Thoracic aorta (tissue), 2 donors: ENCODE measurements around the gene OR52A5. TPM values are rescaled to one million over a fixed set of nuclear protein-coding genes. Genes with fewer than 3 reads are reported as not detected.
"Not testable (repeated sequence)": the region's sequence is repeated elsewhere in the genome, so short reads cannot be mapped to it uniquely, and the experiment has no call there.

Source experiments
- ATAC-seq: fragments of 150-250 bp; one replicate; pipeline ENCODE4 v1.8.0; 2017; ENCODE audit warnings: low read depth; ENCODE audit not compliant: insufficient number of reproducible peaks, low FRiP score
- DNase-seq: peaks from one replicate; pipeline ENCODE4 v3.0.0-alpha.2; 2020; ENCODE audit warnings: low spot score
- H3K27ac ChIP-seq, 2 donors: fragments of 200-600 bp; sonication (generic); 1 replicate in 1 of 2; 2 replicates in 1 of 2; pipeline ENCODE4 v1.5.1; 2016; ENCODE audit warnings: mild to moderate bottlenecking in 2 of 2, moderate library complexity in 2 of 2
- H3K27me3 ChIP-seq: fragments of 200-600 bp; sonication (generic); replicated peaks from 2 replicates; pipeline ENCODE4 v1.6.0; 2016; ENCODE audit warnings: mild to moderate bottlenecking; ENCODE audit not compliant: insufficient read depth
- H3K36me3 ChIP-seq: fragments of 200-600 bp; sonication (generic); one replicate; pipeline ENCODE4 v1.5.1; 2016
- H3K4me1 ChIP-seq, 2 donors: fragments of 200-600 bp; sonication (generic); 1 replicate in 1 of 2; 2 replicates in 1 of 2; pipeline versions ENCODE4 v1.5.1 to v1.6.0; 2016; ENCODE audit warnings: low read depth in 2 of 2, mild to moderate bottlenecking in 1 of 2; ENCODE audit not compliant: control insufficient read depth in 1 of 2
- H3K4me3 ChIP-seq: fragments of 200-600 bp; sonication (generic); 2 replicates; pipeline ENCODE4 v1.5.1; 2016; ENCODE audit warnings: mild to moderate bottlenecking
- H3K9me3 ChIP-seq: fragments of 200-600 bp; sonication (generic); 2 replicates; pipeline ENCODE4 v1.5.1; 2016
- total RNA-seq, 2 donors: library from RNA; depleted of rRNA; stranded (reverse); fragments of >200 nt; gene quantifications; one replicate each; pipeline versions ENCODE4 v1.1.0 to v1.2.3, GENCODE V29; 2016
- TF ChIP-seq, protein P1 (sequence below): fragments of 200-600 bp; sonication (generic); IDR thresholded peaks from one replicate; pipeline ENCODE4 v1.5.1; 2019; ENCODE audit warnings: antibody characterized with exemption

OR52A5 gene
- total RNA-seq = not detected

- Histone ChIP-seq H3K4me3 (no peak within 1 kb of the TSS), H3K36me3 (no peaks in the 10 kb centered on the region), H3K9me3 (no peaks in the 10 kb centered on the region), H3K27me3 (no peaks in the 10 kb centered on the region), H3K4me1 (no peaks in the 10 kb centered on the region), H3K27ac (no peak within 1 kb of the TSS)
- TF ChIP-seq, protein P1, sequence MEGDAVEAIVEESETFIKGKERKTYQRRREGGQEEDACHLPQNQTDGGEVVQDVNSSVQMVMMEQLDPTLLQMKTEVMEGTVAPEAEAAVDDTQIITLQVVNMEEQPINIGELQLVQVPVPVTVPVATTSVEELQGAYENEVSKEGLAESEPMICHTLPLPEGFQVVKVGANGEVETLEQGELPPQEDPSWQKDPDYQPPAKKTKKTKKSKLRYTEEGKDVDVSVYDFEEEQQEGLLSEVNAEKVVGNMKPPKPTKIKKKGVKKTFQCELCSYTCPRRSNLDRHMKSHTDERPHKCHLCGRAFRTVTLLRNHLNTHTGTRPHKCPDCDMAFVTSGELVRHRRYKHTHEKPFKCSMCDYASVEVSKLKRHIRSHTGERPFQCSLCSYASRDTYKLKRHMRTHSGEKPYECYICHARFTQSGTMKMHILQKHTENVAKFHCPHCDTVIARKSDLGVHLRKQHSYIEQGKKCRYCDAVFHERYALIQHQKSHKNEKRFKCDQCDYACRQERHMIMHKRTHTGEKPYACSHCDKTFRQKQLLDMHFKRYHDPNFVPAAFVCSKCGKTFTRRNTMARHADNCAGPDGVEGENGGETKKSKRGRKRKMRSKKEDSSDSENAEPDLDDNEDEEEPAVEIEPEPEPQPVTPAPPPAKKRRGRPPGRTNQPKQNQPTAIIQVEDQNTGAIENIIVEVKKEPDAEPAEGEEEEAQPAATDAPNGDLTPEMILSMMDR = no peak
- no peak for ATAC-seq
- DNase-seq = no peak
Observed at GRCh38 chr11:5137996-5138395, at the start of gene OR52A5. TSS of gene OR52A5 (minus strand) at chr11:5138356. CDS start at chr11:5132642, 5,714 bp downstream.

DNA sequence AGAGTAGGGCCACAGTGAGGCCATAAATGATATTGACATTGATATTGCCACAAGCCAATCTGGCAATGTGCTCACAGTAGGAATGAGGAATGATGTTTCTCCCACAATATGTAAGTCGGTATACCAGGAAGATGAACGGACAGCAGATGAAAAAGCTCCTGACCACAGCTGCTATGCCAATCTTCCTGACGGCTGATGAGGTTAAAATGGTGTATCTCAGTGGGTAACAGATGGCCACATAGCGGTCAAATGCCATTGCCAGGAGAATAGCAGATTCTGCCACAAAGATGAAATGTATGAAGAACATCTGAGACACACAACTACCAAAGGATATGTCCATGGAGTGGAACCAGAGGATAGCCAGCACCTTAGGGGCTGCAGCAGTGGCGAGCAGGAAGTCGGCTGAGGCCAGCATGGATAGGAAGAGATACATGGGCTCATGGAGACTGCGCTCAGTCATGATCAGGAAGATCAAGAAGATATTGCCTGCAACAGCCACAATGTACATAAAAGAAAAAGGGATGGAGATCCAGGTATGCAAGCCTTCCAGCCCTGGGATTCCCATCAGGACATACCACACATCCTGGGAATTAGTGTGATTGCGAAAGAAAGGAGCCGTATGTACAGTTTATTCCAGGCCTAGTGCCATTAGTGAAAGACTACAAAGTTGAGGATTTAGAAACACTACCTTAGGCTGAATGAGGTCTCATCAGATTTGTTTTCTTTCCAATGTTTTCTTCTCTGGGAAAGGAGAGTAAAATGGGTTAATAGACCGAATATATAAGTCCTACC, 40.1 kb upstream of the OR52A5 start:
- H3K36me3 ChIP-seq = no peaks in the 10 kb centered on the region
- ATAC-seq (no peak), DNase-seq (no peak)
- no peaks in the 10 kb centered on the region for H3K4me1 ChIP-seq
- no peaks in the 10 kb centered on the region for H3K27me3 ChIP-seq
- H3K9me3 ChIP-seq = no peaks in the 10 kb centered on the region
- no peak overlapping the region for H3K27ac ChIP-seq
- no peak overlapping the region for H3K4me3 ChIP-seq
- TF ChIP-seq, protein P1 = no peak

DNA sequence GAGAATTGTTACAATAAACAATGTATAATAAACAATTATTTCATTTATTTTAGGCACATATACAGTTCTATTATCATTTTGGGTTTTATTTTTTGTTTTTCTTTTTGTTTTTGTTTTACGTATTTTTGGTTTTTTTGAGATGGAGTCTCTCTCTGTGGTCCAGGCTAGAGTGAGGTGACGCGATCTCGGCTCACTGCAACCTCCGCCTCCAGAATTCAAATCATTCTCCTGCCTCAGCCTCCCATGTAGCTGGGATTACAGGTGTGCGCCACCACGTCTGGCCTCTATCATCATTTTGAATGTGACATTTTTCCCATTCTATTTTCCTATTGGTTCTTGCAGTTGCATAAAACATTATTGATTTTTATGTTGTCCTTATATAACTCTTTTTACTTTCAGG, 36.8 kb upstream of the OR52A5 start:
- Histone ChIP-seq H3K36me3 (no peaks in the 10 kb centered on the region), H3K27ac (no peak overlapping the region), H3K4me1 (no peaks in the 10 kb centered on the region), H3K27me3 (no peaks in the 10 kb centered on the region), H3K4me3 (no peak overlapping the region), H3K9me3 (no peaks in the 10 kb centered on the region)
- TF ChIP-seq, protein P1 = no peak
- DNase-seq (no peak), ATAC-seq (no peak)

DNA sequence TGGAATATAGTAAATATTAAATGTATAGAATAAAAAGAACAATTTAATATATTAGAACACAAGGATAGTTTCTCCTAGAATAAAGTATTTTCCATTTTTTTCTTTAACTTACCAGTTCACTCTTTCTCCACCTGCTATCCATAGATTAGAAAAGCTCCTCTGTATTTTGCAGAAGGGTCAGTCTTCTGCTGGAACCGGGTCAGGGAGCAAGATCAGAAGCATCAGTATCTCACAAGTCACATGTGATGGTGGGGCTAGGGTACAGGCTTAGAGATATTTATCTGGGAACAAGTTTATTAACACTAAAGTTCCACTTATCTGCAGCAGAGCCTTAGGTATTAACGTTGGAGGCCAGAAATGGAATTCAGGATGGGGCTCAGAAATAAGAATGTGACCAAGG, 33.7 kb upstream of the OR52A5 start:
- ATAC-seq (no peak), DNase-seq (no peak)
- no peaks in the 10 kb centered on the region for H3K4me1 ChIP-seq
- no peaks in the 10 kb centered on the region for H3K36me3 ChIP-seq
- no peak overlapping the region for H3K4me3 ChIP-seq
- H3K27me3 ChIP-seq = no peaks in the 10 kb centered on the region
- TF ChIP-seq, protein P1 = no peak
- no peak overlapping the region for H3K27ac ChIP-seq
- H3K9me3 ChIP-seq = no peaks in the 10 kb centered on the region

- not testable (repeated sequence) for DNase-seq, H3K36me3 ChIP-seq, H3K9me3 ChIP-seq, H3K27me3 ChIP-seq, H3K4me1 ChIP-seq, ATAC-seq, H3K27ac ChIP-seq, H3K4me3 ChIP-seq
Observed at GRCh38 chr11:5165898-5166297, 27.7 kb upstream of the OR52A5 start.

DNA sequence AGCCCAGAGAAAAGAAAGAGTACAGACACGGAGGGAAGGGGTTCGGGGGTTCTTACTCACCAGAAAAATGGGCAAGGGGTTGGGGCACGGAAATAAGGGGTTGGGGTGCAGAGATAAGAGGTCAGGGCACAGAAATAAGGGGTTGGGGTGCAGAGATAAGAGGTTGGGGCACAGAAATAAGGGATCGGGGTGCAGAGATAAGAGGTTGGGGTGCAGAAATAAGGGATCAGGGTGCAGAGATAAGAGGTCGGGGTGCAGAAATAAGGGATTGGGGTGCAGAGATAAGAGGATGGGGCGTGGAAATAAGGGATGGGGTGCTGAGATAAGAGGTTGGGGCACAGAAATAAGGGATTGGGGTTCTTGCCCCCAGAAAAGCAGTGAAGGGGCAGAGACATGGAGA, 26.7 kb upstream of the OR52A5 start:
- not testable (repeated sequence) for H3K36me3 ChIP-seq, DNase-seq

GRCh38 chr11:5161045-5161444, 22.9 kb upstream of the OR52A5 start:
- not testable (repeated sequence) for DNase-seq, H3K36me3 ChIP-seq, ATAC-seq, H3K9me3 ChIP-seq, H3K4me1 ChIP-seq, H3K27ac ChIP-seq, H3K4me3 ChIP-seq, H3K27me3 ChIP-seq

More for the DNA sequence above, 26.7 kb upstream of the OR52A5 start:
- not testable (repeated sequence) for H3K4me3 ChIP-seq, ATAC-seq, H3K27ac ChIP-seq, H3K27me3 ChIP-seq, H3K4me1 ChIP-seq, H3K9me3 ChIP-seq

- DNase-seq, ATAC-seq: not testable (repeated sequence)
Observed at GRCh38 chr11:5160217-5160616, 22.1 kb upstream of the OR52A5 start.

More at GRCh38 chr11:5160217-5160616, 22.1 kb upstream of the OR52A5 start:
- H3K4me3 ChIP-seq, H3K27me3 ChIP-seq, H3K4me1 ChIP-seq, H3K27ac ChIP-seq, H3K36me3 ChIP-seq, H3K9me3 ChIP-seq: not testable (repeated sequence)
